ENCODE data around the gene PGAP6. TPM values are rescaled to one million over a fixed set of nuclear protein-coding genes. Genes with fewer than 3 reads are reported as not detected.

The PGAP6 gene
- total and polyA plus RNA-seq, 9 of the 15 experiments (the other 6 are each of a cell fraction or from before 2014, with no cell fraction given), result 0.45 to 50.2 (median 39.3) TPM

GRCh38 chr16:425740-426114, 43.9 kb upstream of the PGAP6 start:
- ChIA-PET CTCF (ENCODE audit: low intra/inter-chr PET ratio) (no interaction called here), POLR2A (interaction anchor here (0.6 to 3.1 kb wide), 5 partner anchors 11 to 907 kb away, joined by 3 to 13 read pairs (median 3); no protein-coding TSS in a partner anchor)
- Histone ChIP-seq H3K9ac (ENCODE audit: insufficient read depth in 1 of 2, low read depth in 2 of 2, low read length in 2 of 2) (peak overlapping the region in 1 of 2 experiments; percentile 98; a peak in 2 of 4 replicates), H3K79me2 (ENCODE audit: control insufficient read depth, insufficient read depth, low read length) (peaks cover 8% of the 10 kb centered on the region; the same call in 2 of the 3 replicates), H3K27ac (ENCODE audit: extremely low read depth, low read depth, low read length) (no peak overlapping the region), H2AFZ (ENCODE audit: low read depth, low read length) (no peak overlapping the region), H3K9me1 (ENCODE audit: control insufficient read depth, insufficient read depth, low read length) (no peaks in the 10 kb centered on the region), H3K4me3 (peak overlapping the region; percentile 49), H3K36me3 (ENCODE audit: control insufficient read depth, insufficient read depth, low read length) (no peaks in the 10 kb centered on the region; the same call in 2 of the 3 replicates), H3K4me2 (ENCODE audit: insufficient read depth, low read length) (peak overlapping the region; percentile 69; the same call in 1 of the 2 replicates), H3K4me1 (replicated peaks in 1 of 2; ENCODE audit: control insufficient read depth in 2 of 2, insufficient read depth in 2 of 2, low read length in 2 of 2) (peaks cover 12 to 40% of the 10 kb centered on the region in 2 experiments; a peak in 3 of 5 replicates), H3K9me3 (replicated peaks; ENCODE audit: control insufficient read depth, insufficient read depth, low read depth, low read length) (no peaks in the 10 kb centered on the region), H4K20me1 (replicated peaks; ENCODE audit: control insufficient read depth, insufficient read depth, low read length) (no peaks in the 10 kb centered on the region), H3K27me3 (ENCODE audit: control insufficient read depth in 2 of 2, insufficient read depth in 2 of 2, low read length in 2 of 2) (no peaks in the 10 kb centered on the region)
- ATAC-seq, result peak; percentile 26; the same call in 2 of the 3 replicates
- DNase-seq (ENCODE audit: extremely low read depth in 1 of 4, low spot score in 3 of 4), result no peak
- TF ChIP-seq ZNF644 (tag; IDR thresholded peaks at IDR 0.05; ENCODE audit: low read depth), result 0 out of 2 replicates have a peak, but pooled peaks have one; percentile 24
- no peak for TF ChIP-seq ATF2 (CRISPR knock-in tag; IDR thresholded peaks at IDR 0.05)
- TF ChIP-seq YY1 (IDR thresholded peaks at IDR 0.05; ENCODE audit: borderline replicate concordance in 1 of 3, control insufficient read depth in 1 of 3, extremely low read depth in 1 of 3, insufficient read depth in 3 of 3, insufficient read length in 1 of 3, insufficient replicate concordance in 2 of 3, low read depth in 1 of 3, low read length in 2 of 3), result peak in 1 of 3 experiments; percentile 24
- WGBS (ENCODE audit: insufficient coverage, low coverage, missing lambda C conversion rate), result 0% methylated on average over 7 of the region's 63 CpGs
- no TSS peak for BruUV-seq (replicated peaks)
- intact Hi-C loops (cut with micrococcal nuclease), result loop anchor here (10.0 kb wide), 1 partner anchor 59 kb away; no protein-coding TSS in a partner anchor
- in situ Hi-C loops (cut with MboI), result no loop called here
- FAIRE-seq, result no peak

Data from K562 (cell line).